Measurements from ENCODE around the gene HAND1. TPM values are rescaled to one million over a fixed set of nuclear protein-coding genes. Genes with fewer than 3 reads are reported as not detected.

HAND1 gene
- total RNA-seq, 1 donor from 2014 or later = not detected

GRCh38 chr5:154435226-154435625, 42.8 kb downstream of the HAND1 start:
- DNase-seq (ENCODE audit: low read depth) = no peak
- no peak overlapping the region for H3K4me3 ChIP-seq (ENCODE audit: low read depth, low read length)
- no peak for TF ChIP-seq CTCF (conservative IDR thresholded peaks at IDR 0.05; ENCODE audit: low read depth, low read length)

GRCh38 chr5:154430961-154431630, 46.9 kb downstream of the HAND1 start:
- DNase-seq (ENCODE audit: low read depth) = no peak
- no peak for TF ChIP-seq CTCF (conservative IDR thresholded peaks at IDR 0.05; ENCODE audit: low read depth, low read length)
- no peak overlapping the region for H3K4me3 ChIP-seq (ENCODE audit: low read depth, low read length)

GRCh38 chr5:154430466-154430865, 47.6 kb downstream of the HAND1 start:
- DNase-seq (ENCODE audit: low read depth) = no peak
- no peak overlapping the region for H3K4me3 ChIP-seq (ENCODE audit: low read depth, low read length)
- no peak for TF ChIP-seq CTCF (conservative IDR thresholded peaks at IDR 0.05; ENCODE audit: low read depth, low read length)

DNA sequence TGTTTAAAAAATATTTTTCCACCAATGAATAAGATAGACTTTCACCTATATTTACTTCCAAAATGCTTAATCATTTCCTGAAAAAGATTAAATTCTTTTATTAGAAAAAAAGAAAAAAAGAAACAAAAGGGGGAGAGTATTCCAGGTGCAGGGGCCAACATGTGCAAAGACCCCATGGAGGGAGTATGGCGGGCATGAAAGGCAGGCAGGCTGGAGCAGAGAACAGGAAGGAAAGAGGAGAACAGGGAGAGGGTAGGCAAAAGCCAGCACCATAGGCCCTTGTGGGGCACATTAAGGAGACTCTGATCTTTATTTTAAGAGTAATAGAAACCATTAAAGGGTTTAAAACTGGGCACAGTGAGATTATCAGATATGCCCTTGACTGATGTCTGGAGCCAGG, 48.7 kb downstream of the HAND1 start:
- TF ChIP-seq CTCF (conservative IDR thresholded peaks at IDR 0.05; ENCODE audit: low read depth, low read length) = no peak
- no peak for DNase-seq (ENCODE audit: low read depth)
- no peak overlapping the region for H3K4me3 ChIP-seq (ENCODE audit: low read depth, low read length)

DNA sequence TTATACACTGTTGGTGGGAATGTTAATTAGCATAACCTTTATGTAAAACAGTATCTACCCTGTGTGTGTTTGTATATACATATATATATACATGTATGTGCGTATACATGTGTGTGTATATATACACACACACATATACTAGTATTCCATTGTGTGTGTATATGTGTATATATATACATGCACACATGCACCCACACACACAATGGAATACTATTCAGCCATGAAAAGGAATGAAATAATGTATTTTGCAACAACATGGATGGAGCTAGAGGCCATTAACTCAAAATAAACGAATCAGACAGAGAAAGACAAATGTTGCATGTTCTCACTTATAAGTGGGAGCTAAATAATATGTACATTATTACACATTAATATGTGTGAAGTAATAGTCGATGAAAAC, 49.8 kb downstream of the HAND1 start:
- H3K4me3 ChIP-seq (ENCODE audit: low read depth, low read length) = no peak overlapping the region
- no peak for TF ChIP-seq CTCF (conservative IDR thresholded peaks at IDR 0.05; ENCODE audit: low read depth, low read length)
- no peak for DNase-seq (ENCODE audit: low read depth)

Other genes with a start within 250 kb of the HAND1 start
- 9.1 and 22.5 TPM in 2 replicates for gene SAP30L, start 32.2 kb downstream of the HAND1 start, total RNA-seq